HG02610 (cell line): ENCODE results near the gene CRIP3.
"Not testable (repeated sequence)": the region's sequence is repeated elsewhere in the genome, so short reads cannot be mapped to it uniquely, and the experiment has no call there.

Experiments
- ATAC-seq: cut with Tn5 transposase; IDR thresholded peaks from one replicate; pipeline ENCODE4 v1.9.1; 2021; ENCODE audit warnings: mild to moderate bottlenecking, moderate library complexity; ENCODE audit not compliant: unreplicated experiment

The CRIP3 gene, protein sequence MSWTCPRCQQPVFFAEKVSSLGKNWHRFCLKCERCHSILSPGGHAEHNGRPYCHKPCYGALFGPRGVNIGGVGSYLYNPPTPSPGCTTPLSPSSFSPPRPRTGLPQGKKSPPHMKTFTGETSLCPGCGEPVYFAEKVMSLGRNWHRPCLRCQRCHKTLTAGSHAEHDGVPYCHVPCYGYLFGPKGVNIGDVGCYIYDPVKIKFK

GRCh38 chr6:43308101-43308989 lies at the start of gene CRIP3:
Gene CRIP3, minus strand, starts transcription at chr6:43308826. Its CDS starts 34 bp downstream, at chr6:43308792.
- ATAC-seq: peak; percentile 53

- no peak for ATAC-seq
Measured at GRCh38 chr6:43355862-43356590, 47.4 kb upstream of the CRIP3 start.

DNA sequence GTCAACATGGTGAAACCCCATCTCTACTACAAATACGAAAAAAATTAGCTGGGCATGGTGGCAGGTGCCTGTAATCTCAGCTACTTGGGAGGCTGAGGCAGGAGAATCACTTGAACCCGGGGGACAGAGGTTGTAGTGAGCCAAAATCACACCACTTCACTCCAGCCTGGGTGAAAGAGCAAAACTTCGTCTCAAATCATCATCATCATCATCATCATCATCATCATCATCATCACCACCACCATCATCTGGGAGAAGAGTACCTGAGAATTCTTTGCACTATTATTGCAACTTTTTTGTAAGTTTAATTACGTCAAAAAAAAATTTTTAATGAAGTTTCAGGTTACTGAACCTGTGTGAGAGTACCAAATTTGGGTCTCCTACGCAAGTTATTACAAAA lies 43.3 kb upstream of the CRIP3 start:
- ATAC-seq: not testable (repeated sequence)

DNA sequence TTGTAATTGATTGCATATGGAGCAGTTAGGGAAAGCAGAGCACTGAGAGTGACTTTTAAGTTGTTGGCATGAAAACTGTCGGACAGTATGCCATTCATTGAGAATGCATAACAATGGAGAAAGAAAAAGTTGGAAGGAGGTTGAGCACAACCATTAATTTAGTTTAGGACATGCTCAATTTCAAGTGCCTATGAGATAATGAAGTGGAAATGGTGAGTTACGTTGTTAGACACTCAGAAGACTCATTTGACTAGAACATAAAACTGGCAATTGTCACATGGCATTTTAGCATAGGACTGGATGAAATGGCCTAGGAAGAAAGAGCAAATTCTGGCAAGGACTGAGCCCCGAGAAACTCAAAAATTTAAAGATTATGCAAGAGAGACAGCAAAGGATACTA lies 38.8 kb upstream of the CRIP3 start:
- ATAC-seq: no peak

DNA sequence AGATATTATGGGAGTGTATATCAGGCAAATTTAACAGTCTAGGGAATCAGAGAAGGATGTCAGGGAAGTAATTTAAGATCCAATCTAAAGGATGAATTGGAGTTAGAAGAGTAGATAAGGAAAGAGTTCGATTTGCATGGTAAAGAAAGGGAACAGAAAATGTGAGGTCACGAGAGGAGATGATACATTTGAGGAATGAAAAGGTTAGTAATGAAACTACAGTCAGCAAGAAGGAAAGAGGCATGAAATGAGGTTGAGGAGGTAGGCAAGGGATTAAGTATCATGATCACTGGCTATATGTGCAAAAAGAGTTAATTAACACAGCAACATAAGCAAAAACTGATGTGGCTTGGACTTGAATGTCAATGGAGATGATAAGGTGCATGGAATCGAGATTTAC lies 38.4 kb upstream of the CRIP3 start:
- ATAC-seq: no peak

- not testable (repeated sequence) for ATAC-seq
Measured at GRCh38 chr6:43346243-43346642, 37.6 kb upstream of the CRIP3 start.

GRCh38 chr6:43339168-43339567 lies 30.5 kb upstream of the CRIP3 start:
- peak; percentile 64 for ATAC-seq

DNA sequence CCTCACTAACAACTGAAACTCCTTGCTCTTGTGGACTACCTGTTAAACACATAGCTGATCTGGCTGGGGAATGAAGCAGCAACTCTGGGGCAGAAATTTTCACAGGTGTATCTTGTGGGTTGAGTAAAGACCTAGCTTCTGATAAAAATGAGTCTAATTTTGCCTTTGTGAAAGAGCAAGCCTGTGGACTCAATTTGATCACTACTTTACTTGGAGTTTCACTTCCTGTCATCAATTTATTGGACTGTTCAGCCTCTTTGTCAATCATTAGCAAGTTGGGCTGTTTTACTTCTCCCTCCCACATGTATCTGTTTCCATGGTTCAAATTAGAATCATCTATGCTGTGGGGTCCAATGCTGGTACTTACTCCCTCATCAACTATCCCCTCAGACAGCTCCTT lies 29.6 kb upstream of the CRIP3 start:
- ATAC-seq: peak; percentile 49

DNA sequence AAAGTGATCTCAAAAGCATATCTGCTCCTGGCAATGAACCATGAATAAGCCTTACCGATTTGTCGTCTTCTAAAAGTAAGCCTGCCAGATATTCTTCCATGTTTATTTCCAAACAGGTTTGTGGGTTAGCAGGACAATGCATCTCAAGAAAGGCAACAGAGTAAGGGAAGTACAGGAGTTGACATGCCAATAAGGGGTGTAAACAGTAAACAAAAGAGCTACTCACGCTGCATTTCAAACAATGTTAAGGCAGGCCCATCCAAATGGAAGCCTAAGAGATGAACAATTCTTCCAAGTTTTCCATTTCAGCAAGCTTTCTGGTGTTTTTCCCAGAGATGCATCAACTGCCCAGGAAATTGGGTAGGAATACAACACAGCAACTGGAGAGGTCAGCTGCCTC lies 27.8 kb upstream of the CRIP3 start:
- no peak for ATAC-seq

DNA sequence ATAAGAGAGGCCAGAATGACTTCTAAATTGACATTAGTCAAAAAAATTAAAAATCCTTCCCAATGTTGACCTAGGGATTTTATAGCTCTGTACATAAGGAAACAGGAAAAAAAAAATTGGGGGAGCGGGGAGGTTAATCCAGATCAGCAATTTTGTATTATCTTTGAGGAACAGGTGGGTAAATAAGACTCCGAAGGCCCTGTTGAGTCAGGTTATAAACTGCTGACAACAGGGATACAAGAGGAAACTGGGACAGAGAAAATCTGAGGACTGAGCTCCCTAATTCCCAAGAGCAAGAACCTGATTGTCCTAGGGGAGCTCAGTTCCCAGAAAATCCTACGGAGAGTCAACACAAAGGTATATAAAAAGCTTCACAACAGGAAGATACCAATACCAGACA lies 26.8 kb upstream of the CRIP3 start:
- no peak for ATAC-seq

DNA sequence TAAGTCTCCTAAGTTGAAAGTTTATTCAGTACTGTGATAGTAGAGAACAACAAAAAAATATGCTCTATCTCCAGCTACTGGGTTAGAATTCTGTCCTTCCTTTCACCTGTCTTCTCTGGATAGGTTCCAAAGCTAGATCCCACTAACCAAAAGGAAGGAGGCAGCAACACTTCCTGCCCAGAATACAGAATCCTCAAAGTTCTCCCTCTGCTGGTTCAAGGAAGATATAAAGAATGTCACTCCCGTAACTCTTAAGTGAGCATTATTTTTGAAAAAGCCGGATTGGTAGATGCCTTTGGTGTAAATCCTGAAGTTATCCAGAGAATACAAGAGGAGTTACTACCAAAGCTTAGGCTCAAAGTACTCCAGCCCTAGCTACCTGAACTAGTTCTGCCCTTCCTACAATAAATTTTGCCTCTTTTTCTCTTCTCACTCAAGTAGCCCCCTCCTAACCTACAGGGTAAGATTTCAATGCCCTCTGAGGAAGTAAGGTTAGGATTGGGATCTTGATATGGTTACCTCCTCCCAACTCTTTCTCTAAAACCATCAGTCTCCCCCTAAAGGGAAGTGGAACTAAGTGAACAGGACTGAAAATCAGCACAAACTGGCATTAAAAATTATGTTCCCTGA lies 26.0 kb upstream of the CRIP3 start:
- ATAC-seq: no peak

- ATAC-seq: no peak
Measured at GRCh38 chr6:43331891-43332290, 23.3 kb upstream of the CRIP3 start.

GRCh38 chr6:43331470-43331869 lies 22.8 kb upstream of the CRIP3 start:
- ATAC-seq: no peak

DNA sequence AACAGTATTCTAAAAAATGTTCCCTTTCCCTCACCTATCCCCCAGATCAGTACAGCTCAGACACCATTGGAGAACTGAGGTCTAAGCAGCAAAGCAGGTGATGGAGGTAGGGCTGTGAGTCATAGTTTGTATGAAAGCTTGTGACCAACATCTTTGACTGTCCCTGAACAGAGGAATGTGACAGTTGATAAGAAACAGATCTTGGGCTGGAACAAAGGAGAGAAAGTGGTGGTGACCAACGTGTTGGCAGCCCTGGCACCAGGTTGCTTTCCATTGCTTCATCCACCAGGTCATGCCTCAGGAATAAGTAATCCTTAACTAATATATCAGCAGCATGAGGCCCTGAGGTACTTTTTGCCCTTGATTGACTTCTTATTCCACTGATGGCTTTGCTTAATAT lies 19.9 kb upstream of the CRIP3 start:
- no peak for ATAC-seq

- ATAC-seq: no peak
Measured at GRCh38 chr6:43325876-43326275, 17.2 kb upstream of the CRIP3 start.

GRCh38 chr6:43318011-43318410 lies 9.4 kb upstream of the CRIP3 start:
- ATAC-seq: no peak

GRCh38 chr6:43313813-43314212 lies 5.2 kb upstream of the CRIP3 start:
- ATAC-seq: no peak

- ATAC-seq: no peak
Measured at GRCh38 chr6:43311666-43312065, 3.0 kb upstream of the CRIP3 start.

DNA sequence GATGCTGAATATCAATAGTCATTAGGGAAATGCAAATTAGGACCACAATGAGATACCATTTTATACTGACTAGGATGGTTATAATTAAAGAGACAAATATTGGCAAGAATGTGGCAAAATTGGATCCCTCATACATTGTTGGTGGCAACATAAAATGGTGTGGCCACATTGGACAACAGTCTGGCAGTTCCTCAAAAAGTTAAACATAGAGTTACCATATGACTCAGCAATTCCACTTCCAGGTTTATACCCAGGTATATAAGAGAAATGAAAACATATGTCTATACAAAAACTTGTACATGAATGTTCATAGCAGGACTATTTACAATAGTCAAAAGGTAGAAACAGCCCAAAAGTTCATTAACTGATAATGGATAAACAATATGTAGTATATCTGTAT lies 2.0 kb upstream of the CRIP3 start:
- no peak for ATAC-seq

DNA sequence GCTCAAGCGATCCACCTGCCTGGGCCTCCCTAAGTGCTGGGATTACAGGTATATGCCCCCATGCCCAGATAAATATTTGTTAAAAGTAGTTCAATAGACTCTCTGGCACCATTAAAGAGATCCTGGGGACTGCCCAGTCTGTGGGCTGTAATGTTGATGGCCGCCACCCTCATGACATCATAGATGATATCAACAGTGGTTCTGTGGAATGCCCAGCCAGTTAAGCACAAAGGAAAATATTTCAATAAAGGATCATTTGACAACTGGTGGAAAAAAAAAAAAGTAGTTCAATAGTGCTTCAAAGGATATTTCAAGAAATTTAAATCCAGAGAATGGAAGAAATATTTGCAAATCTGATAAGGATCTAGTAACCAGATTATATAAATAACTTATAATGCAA lies 1.5 kb upstream of the CRIP3 start:
- ATAC-seq: no peak

DNA sequence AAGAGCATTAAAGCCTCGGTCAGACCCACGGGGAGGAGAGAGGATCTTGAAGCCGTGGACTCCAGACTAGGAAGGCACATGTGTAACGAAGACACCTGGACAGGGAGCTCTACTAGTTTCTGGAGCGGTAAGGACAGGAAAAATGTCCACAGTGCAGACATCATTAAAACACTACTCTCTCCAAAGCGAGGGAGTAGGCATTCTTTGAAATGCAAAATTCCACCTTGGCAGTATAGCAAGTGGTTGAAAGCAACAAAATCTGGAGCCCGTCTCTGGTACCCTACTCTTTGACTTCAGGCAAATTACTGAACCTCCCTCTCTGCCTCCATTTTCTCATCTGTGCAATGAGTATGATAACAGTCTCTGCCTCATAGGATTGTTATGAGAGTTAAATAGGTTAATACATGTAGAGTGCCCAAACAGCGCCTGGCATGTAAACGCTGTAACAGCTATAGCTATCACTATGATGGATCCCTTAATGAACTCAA lies 408 bp upstream of the CRIP3 start:
- ATAC-seq: no peak
